ENCODE measurements around the gene DLK1. TPM values are rescaled to one million over a fixed set of nuclear protein-coding genes. Genes with fewer than 3 reads are reported as not detected.

Gene DLK1
- total RNA-seq, 1 experiment from 2014 or later = 3.3 TPM

GRCh38 chr14:100736269-100737180 lies 9.8 kb downstream of the DLK1 start:
- H3K4me1 Mint-ChIP-seq = no peaks in the 10 kb centered on the region
- no peaks in the 10 kb centered on the region for H3K27me3 Mint-ChIP-seq (ENCODE audit: low read depth)
- H3K36me3 Mint-ChIP-seq = no peaks in the 10 kb centered on the region
- no peak overlapping the region for H3K4me3 Mint-ChIP-seq
- ChIA-PET POLR2A (no interaction called here), CTCF (interaction anchor here (0.7 kb wide), 2 partner anchors 14 to 270 kb away, joined by 3 read pairs; no protein-coding TSS in a partner anchor)
- ATAC-seq = peak; percentile 71
- TF ChIP-seq ZNF121 (CRISPR knock-in tag; IDR thresholded peaks at IDR 0.05) (no peak), ARID4B (CRISPR knock-in tag; IDR thresholded peaks at IDR 0.05; ENCODE audit: borderline replicate concordance) (no peak), RELA (CRISPR knock-in tag; IDR thresholded peaks at IDR 0.05; ENCODE audit: borderline replicate concordance) (no peak), TP53 (CRISPR knock-in tag; IDR thresholded peaks at IDR 0.05) (no peak), NFATC4 (CRISPR knock-in tag; IDR thresholded peaks at IDR 0.05) (no peak), E2F4 (CRISPR knock-in tag; IDR thresholded peaks at IDR 0.05; ENCODE audit: borderline replicate concordance, low read depth) (no peak)
- TF ChIP-seq, protein P1, sequence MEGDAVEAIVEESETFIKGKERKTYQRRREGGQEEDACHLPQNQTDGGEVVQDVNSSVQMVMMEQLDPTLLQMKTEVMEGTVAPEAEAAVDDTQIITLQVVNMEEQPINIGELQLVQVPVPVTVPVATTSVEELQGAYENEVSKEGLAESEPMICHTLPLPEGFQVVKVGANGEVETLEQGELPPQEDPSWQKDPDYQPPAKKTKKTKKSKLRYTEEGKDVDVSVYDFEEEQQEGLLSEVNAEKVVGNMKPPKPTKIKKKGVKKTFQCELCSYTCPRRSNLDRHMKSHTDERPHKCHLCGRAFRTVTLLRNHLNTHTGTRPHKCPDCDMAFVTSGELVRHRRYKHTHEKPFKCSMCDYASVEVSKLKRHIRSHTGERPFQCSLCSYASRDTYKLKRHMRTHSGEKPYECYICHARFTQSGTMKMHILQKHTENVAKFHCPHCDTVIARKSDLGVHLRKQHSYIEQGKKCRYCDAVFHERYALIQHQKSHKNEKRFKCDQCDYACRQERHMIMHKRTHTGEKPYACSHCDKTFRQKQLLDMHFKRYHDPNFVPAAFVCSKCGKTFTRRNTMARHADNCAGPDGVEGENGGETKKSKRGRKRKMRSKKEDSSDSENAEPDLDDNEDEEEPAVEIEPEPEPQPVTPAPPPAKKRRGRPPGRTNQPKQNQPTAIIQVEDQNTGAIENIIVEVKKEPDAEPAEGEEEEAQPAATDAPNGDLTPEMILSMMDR (IDR thresholded peaks at IDR 0.05) = no peak
- TF ChIP-seq, protein P2, sequence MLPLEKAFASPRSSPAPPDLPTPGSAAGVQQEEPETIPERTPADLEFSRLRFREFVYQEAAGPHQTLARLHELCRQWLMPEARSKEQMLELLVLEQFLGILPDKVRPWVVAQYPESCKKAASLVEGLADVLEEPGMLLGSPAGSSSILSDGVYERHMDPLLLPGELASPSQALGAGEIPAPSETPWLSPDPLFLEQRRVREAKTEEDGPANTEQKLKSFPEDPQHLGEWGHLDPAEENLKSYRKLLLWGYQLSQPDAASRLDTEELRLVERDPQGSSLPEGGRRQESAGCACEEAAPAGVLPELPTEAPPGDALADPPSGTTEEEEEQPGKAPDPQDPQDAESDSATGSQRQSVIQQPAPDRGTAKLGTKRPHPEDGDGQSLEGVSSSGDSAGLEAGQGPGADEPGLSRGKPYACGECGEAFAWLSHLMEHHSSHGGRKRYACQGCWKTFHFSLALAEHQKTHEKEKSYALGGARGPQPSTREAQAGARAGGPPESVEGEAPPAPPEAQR (CRISPR knock-in tag; IDR thresholded peaks at IDR 0.05) = no peak
- no peak for DNase-seq (ENCODE audit: low spot score)
- H3K9me3 Mint-ChIP-seq = peaks cover 8% of the 10 kb centered on the region
- H3K27ac Mint-ChIP-seq = no peak overlapping the region

DNA sequence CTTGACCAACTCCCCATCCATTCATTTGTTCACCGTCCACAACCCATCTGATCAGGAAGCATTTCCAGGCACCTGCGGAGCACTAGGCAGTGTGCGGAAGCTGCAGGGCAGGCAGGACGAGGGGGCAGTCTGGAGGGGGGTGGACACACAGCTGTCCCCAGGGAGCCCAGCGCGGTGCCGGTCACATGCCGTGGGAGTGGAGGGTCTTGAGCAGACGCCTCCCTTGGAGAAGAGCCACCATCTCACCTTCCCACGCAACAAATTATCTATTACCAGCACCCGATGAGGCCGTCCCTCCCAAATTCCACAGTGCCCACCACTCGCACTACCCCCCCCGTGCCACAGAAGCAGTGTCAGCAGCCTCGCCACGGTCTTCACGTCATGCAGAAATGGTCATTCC lies 10.8 kb downstream of the DLK1 start:
- H3K4me3 Mint-ChIP-seq = no peak overlapping the region
- TF ChIP-seq ATF6 (CRISPR knock-in tag; IDR thresholded peaks at IDR 0.05) = no peak
- no peak for TF ChIP-seq HMGXB4 (CRISPR knock-in tag; IDR thresholded peaks at IDR 0.05)
- TF ChIP-seq JUN (CRISPR knock-in tag; IDR thresholded peaks at IDR 0.05) = no peak
- no peak for TF ChIP-seq EMX1 (CRISPR knock-in tag; IDR thresholded peaks at IDR 0.05)
- TF ChIP-seq, protein P3, sequence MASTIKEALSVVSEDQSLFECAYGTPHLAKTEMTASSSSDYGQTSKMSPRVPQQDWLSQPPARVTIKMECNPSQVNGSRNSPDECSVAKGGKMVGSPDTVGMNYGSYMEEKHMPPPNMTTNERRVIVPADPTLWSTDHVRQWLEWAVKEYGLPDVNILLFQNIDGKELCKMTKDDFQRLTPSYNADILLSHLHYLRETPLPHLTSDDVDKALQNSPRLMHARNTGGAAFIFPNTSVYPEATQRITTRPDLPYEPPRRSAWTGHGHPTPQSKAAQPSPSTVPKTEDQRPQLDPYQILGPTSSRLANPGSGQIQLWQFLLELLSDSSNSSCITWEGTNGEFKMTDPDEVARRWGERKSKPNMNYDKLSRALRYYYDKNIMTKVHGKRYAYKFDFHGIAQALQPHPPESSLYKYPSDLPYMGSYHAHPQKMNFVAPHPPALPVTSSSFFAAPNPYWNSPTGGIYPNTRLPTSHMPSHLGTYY (CRISPR knock-in tag; IDR thresholded peaks at IDR 0.05) = no peak
- DNase-seq (ENCODE audit: low spot score) (no peak), ATAC-seq (no peak)
- CTCF ChIA-PET = no interaction called here
- no peaks in the 10 kb centered on the region for H3K36me3 Mint-ChIP-seq
- POLR2A ChIA-PET = no interaction called here
- peaks cover 12% of the 10 kb centered on the region for H3K9me3 Mint-ChIP-seq
- no peaks in the 10 kb centered on the region for H3K4me1 Mint-ChIP-seq
- H3K27ac Mint-ChIP-seq = no peak overlapping the region
- no peaks in the 10 kb centered on the region for H3K27me3 Mint-ChIP-seq (ENCODE audit: low read depth)
